ENCODE results near the gene TGFB1.
"Not testable (repeated sequence)": the region's sequence is repeated elsewhere in the genome, so short reads cannot be mapped to it uniquely, and the experiment has no call there.

TGFB1 gene

GRCh38 chr19:41300555-41300954 is 53.2 kb downstream of the TGFB1 start:
- no peak for DNase-seq (ENCODE audit: low spot score)

GRCh38 chr19:41299755-41300089 is 54.0 kb downstream of the TGFB1 start:
- peak; percentile 72 for DNase-seq (ENCODE audit: low spot score)

GRCh38 chr19:41299046-41299754 is 54.5 kb downstream of the TGFB1 start:
- no peak for DNase-seq (ENCODE audit: low spot score)

- DNase-seq (ENCODE audit: low spot score): peak; percentile 84
Observed at GRCh38 chr19:41298348-41298964, 55.3 kb downstream of the TGFB1 start.

GRCh38 chr19:41297628-41298347 is 55.9 kb downstream of the TGFB1 start:
- peak; percentile 34 for DNase-seq (ENCODE audit: low spot score)

GRCh38 chr19:41296433-41296871 is 57.3 kb downstream of the TGFB1 start:
- DNase-seq (ENCODE audit: low spot score): no peak

GRCh38 chr19:41295499-41295898 is 58.2 kb downstream of the TGFB1 start:
- no peak for DNase-seq (ENCODE audit: low spot score)

GRCh38 chr19:41294393-41294792 is 59.3 kb downstream of the TGFB1 start:
- no peak for DNase-seq (ENCODE audit: low spot score)

- DNase-seq (ENCODE audit: low spot score): not testable (repeated sequence)
Observed at GRCh38 chr19:41289814-41290213, 63.9 kb downstream of the TGFB1 start.

GRCh38 chr19:41288673-41289530 is 64.8 kb downstream of the TGFB1 start:
- DNase-seq (ENCODE audit: low spot score): no peak

Measured in CD4-positive, alpha-beta T cell treated with Interleukin-15 for 4 hours (primary cell).